IgD-negative memory B cell (primary cell): ENCODE results near the gene CCKAR. TPM values are rescaled to one million over a fixed set of nuclear protein-coding genes. Genes with fewer than 3 reads are reported as not detected.

Experiments used
- H3K27ac Mint-ChIP-seq, 3 donors: one replicate each; pipeline ENCODE4 v1.8.0; 2020 to 2022; ENCODE audit warnings: mild to moderate bottlenecking in 3 of 3, mixed read lengths in 3 of 3, moderate library complexity in 1 of 3
- H3K27me3 Mint-ChIP-seq: one replicate; pipeline ENCODE4 v1.8.0; 2021; ENCODE audit warnings: mixed read lengths
- H3K36me3 Mint-ChIP-seq: one replicate; pipeline ENCODE4 v1.8.0; 2020; ENCODE audit warnings: mild to moderate bottlenecking, mixed read lengths
- H3K4me1 Mint-ChIP-seq, 3 donors: one replicate each; pipeline ENCODE4 v1.8.0; 2020 to 2022; ENCODE audit warnings: mixed read lengths in 3 of 3, mild to moderate bottlenecking in 1 of 3
- H3K4me3 Mint-ChIP-seq, 4 donors: one replicate each; pipeline ENCODE4 v1.8.0; 2020 to 2022; ENCODE audit warnings: mild to moderate bottlenecking in 4 of 4, mixed read lengths in 4 of 4, moderate library complexity in 3 of 4
- H3K9me3 Mint-ChIP-seq, 3 donors: one replicate each; pipeline ENCODE4 v1.8.0; 2020 to 2021; ENCODE audit warnings: mixed read lengths in 3 of 3, mild to moderate bottlenecking in 1 of 3
- polyA plus RNA-seq: library from polyadenylated mRNA; unstranded; fragments of 300-500 nt; fragmentation: Illumina TruSeq; gene quantifications from one replicate; pipeline ENCODE4 v1.2.3, GENCODE V29; 2021

The CCKAR gene
- not detected for polyA plus RNA-seq

- H3K4me1 Mint-ChIP-seq = no peaks in the 10 kb centered on the region
- no peaks in the 10 kb centered on the region for H3K9me3 Mint-ChIP-seq
- no peak within 1 kb of the TSS for H3K4me3 Mint-ChIP-seq
- H3K27ac Mint-ChIP-seq = no peak within 1 kb of the TSS
- peaks cover 12% of the 10 kb centered on the region for H3K27me3 Mint-ChIP-seq
- H3K36me3 Mint-ChIP-seq = no peaks in the 10 kb centered on the region
Measured at GRCh38 chr4:26490111-26490959, at the start of gene CCKAR. TSS of gene CCKAR (minus strand) at chr4:26490484. CDS start at chr4:26490267, 217 bp downstream.

- Mint-ChIP-seq H3K4me1 (no peaks in the 10 kb centered on the region), H3K36me3 (no peaks in the 10 kb centered on the region), H3K4me3 (no peak overlapping the region), H3K27ac (no peak overlapping the region), H3K27me3 (peaks cover 7% of the 10 kb centered on the region), H3K9me3 (no peaks in the 10 kb centered on the region)
Measured at GRCh38 chr4:26533685-26534084, 43.4 kb upstream of the CCKAR start.

GRCh38 chr4:26531491-26532116 is 41.3 kb upstream of the CCKAR start:
- Mint-ChIP-seq H3K27me3 (peaks cover 2% of the 10 kb centered on the region), H3K9me3 (no peaks in the 10 kb centered on the region), H3K27ac (no peak overlapping the region), H3K36me3 (no peaks in the 10 kb centered on the region), H3K4me1 (no peaks in the 10 kb centered on the region), H3K4me3 (no peak overlapping the region)

GRCh38 chr4:26530099-26530498 is 39.8 kb upstream of the CCKAR start:
- H3K36me3 Mint-ChIP-seq = no peaks in the 10 kb centered on the region

GRCh38 chr4:26529479-26529878 is 39.2 kb upstream of the CCKAR start:
- peaks cover 2% of the 10 kb centered on the region for H3K27me3 Mint-ChIP-seq
- no peaks in the 10 kb centered on the region for H3K9me3 Mint-ChIP-seq
- no peak overlapping the region for H3K27ac Mint-ChIP-seq
- no peaks in the 10 kb centered on the region for H3K36me3 Mint-ChIP-seq
- H3K4me3 Mint-ChIP-seq = no peak overlapping the region
- H3K4me1 Mint-ChIP-seq = no peaks in the 10 kb centered on the region

More at GRCh38 chr4:26530099-26530498, 39.8 kb upstream of the CCKAR start:
- no peaks in the 10 kb centered on the region for H3K4me1 Mint-ChIP-seq
- H3K27ac Mint-ChIP-seq = no peak overlapping the region
- peak overlapping the region in 1 of 4 donors; percentile 25 for H3K4me3 Mint-ChIP-seq
- no peaks in the 10 kb centered on the region for H3K9me3 Mint-ChIP-seq
- peaks cover 2% of the 10 kb centered on the region for H3K27me3 Mint-ChIP-seq

- Mint-ChIP-seq H3K27ac (no peak overlapping the region), H3K9me3 (no peaks in the 10 kb centered on the region), H3K4me3 (no peak overlapping the region), H3K27me3 (peaks cover 2% of the 10 kb centered on the region), H3K36me3 (no peaks in the 10 kb centered on the region), H3K4me1 (no peaks in the 10 kb centered on the region)
Measured at GRCh38 chr4:26525771-26526150, 35.5 kb upstream of the CCKAR start.

GRCh38 chr4:26525136-26525770 is 35.0 kb upstream of the CCKAR start:
- Mint-ChIP-seq H3K9me3 (no peaks in the 10 kb centered on the region), H3K27ac (no peak overlapping the region)

GRCh38 chr4:26524011-26524410 is 33.7 kb upstream of the CCKAR start:
- Mint-ChIP-seq H3K4me3 (no peak overlapping the region), H3K27ac (no peak overlapping the region), H3K9me3 (no peaks in the 10 kb centered on the region), H3K4me1 (no peaks in the 10 kb centered on the region), H3K27me3 (peaks cover 6% of the 10 kb centered on the region), H3K36me3 (no peaks in the 10 kb centered on the region)

More at GRCh38 chr4:26525136-26525770, 35.0 kb upstream of the CCKAR start:
- Mint-ChIP-seq H3K4me1 (no peaks in the 10 kb centered on the region), H3K4me3 (no peak overlapping the region), H3K36me3 (no peaks in the 10 kb centered on the region), H3K27me3 (peaks cover 4% of the 10 kb centered on the region)

GRCh38 chr4:26522478-26522877 is 32.2 kb upstream of the CCKAR start:
- Mint-ChIP-seq H3K4me1 (no peaks in the 10 kb centered on the region), H3K4me3 (no peak overlapping the region), H3K27ac (no peak overlapping the region), H3K27me3 (peaks cover 8% of the 10 kb centered on the region), H3K9me3 (no peaks in the 10 kb centered on the region), H3K36me3 (no peaks in the 10 kb centered on the region)

- no peaks in the 10 kb centered on the region for H3K9me3 Mint-ChIP-seq
- no peak overlapping the region for H3K4me3 Mint-ChIP-seq
- no peaks in the 10 kb centered on the region for H3K36me3 Mint-ChIP-seq
- H3K27ac Mint-ChIP-seq = no peak overlapping the region
- peaks cover 8% of the 10 kb centered on the region for H3K27me3 Mint-ChIP-seq
- no peaks in the 10 kb centered on the region for H3K4me1 Mint-ChIP-seq
Measured at GRCh38 chr4:26520728-26521450, 30.6 kb upstream of the CCKAR start.

GRCh38 chr4:26515936-26516335 is 25.7 kb upstream of the CCKAR start:
- no peaks in the 10 kb centered on the region for H3K36me3 Mint-ChIP-seq
- H3K4me1 Mint-ChIP-seq = no peaks in the 10 kb centered on the region
- H3K4me3 Mint-ChIP-seq = no peak overlapping the region
- peaks cover 0 to 3% (median 2%) of the 10 kb centered on the region in 3 donors for H3K9me3 Mint-ChIP-seq
- peaks cover 9% of the 10 kb centered on the region for H3K27me3 Mint-ChIP-seq
- H3K27ac Mint-ChIP-seq = no peak overlapping the region

- Mint-ChIP-seq H3K27ac (no peak overlapping the region), H3K36me3 (no peaks in the 10 kb centered on the region), H3K4me1 (no peaks in the 10 kb centered on the region), H3K9me3 (peaks cover 0 to 4% (median 3%) of the 10 kb centered on the region in 3 donors), H3K27me3 (peaks cover 3% of the 10 kb centered on the region), H3K4me3 (no peak overlapping the region)
Measured at GRCh38 chr4:26510334-26510964, 20.2 kb upstream of the CCKAR start.

- no peaks in the 10 kb centered on the region for H3K4me1 Mint-ChIP-seq
- no peaks in the 10 kb centered on the region for H3K36me3 Mint-ChIP-seq
- no peak overlapping the region for H3K4me3 Mint-ChIP-seq
- no peak overlapping the region for H3K27ac Mint-ChIP-seq
- H3K9me3 Mint-ChIP-seq = peaks cover 0 to 4% (median 3%) of the 10 kb centered on the region in 3 donors
- peaks cover 3% of the 10 kb centered on the region for H3K27me3 Mint-ChIP-seq
Measured at GRCh38 chr4:26509681-26510333, 19.5 kb upstream of the CCKAR start.

- H3K4me1 Mint-ChIP-seq = no peaks in the 10 kb centered on the region
- H3K27ac Mint-ChIP-seq = no peak overlapping the region
- H3K9me3 Mint-ChIP-seq = peaks cover 0 to 2% (median 1%) of the 10 kb centered on the region in 3 donors
- H3K36me3 Mint-ChIP-seq = no peaks in the 10 kb centered on the region
- no peak overlapping the region for H3K4me3 Mint-ChIP-seq
- peaks cover 2% of the 10 kb centered on the region for H3K27me3 Mint-ChIP-seq
Measured at GRCh38 chr4:26507286-26507685, 17.0 kb upstream of the CCKAR start.
